B cell (primary cell): ENCODE data around the gene SHQ1.
"Not testable (repeated sequence)": the region's sequence is repeated elsewhere in the genome, so short reads cannot be mapped to it uniquely, and the experiment has no call there.

Experiments
- EZH2 ChIP-seq: IDR thresholded peaks from 2 replicates; pipeline ENCODE4 v1.6.1; 2012; ENCODE audit warnings: borderline replicate concordance, low read depth, mild to moderate bottlenecking, moderate library complexity, low read length; ENCODE audit not compliant: insufficient read depth, poor library complexity, severe bottlenecking
- TF ChIP-seq, protein P1 (sequence below): fragments of 200-600 bp; IDR thresholded peaks from one replicate; pipeline ENCODE4 v1.8.0; 2022; ENCODE audit warnings: antibody characterized with exemption, mild to moderate bottlenecking

DNA sequence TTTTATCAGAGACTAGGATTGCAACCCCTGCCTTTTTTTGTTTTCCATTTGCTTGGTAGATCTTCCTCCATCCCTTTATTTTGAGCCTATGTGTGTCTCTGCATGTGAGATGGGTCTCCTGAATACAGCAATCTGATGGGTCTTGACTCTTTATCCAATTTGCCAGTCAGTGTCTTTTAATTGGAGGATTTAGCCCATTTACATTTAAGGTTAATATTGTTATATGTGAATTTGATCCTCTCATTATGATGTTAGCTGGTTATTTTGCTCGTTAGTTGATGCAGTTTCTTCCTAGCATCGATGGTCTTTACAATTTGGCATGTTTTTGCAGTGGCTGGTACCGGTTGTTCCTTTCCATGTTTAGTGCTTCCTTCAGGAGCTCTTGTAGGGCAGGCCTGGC is 134.1 kb downstream of the SHQ1 start:
- TF ChIP-seq, protein P1, sequence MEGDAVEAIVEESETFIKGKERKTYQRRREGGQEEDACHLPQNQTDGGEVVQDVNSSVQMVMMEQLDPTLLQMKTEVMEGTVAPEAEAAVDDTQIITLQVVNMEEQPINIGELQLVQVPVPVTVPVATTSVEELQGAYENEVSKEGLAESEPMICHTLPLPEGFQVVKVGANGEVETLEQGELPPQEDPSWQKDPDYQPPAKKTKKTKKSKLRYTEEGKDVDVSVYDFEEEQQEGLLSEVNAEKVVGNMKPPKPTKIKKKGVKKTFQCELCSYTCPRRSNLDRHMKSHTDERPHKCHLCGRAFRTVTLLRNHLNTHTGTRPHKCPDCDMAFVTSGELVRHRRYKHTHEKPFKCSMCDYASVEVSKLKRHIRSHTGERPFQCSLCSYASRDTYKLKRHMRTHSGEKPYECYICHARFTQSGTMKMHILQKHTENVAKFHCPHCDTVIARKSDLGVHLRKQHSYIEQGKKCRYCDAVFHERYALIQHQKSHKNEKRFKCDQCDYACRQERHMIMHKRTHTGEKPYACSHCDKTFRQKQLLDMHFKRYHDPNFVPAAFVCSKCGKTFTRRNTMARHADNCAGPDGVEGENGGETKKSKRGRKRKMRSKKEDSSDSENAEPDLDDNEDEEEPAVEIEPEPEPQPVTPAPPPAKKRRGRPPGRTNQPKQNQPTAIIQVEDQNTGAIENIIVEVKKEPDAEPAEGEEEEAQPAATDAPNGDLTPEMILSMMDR, result not testable (repeated sequence)
- TF ChIP-seq EZH2, result not testable (repeated sequence)
